ENCODE measurements around the gene ZMAT5. TPM values are rescaled to one million over a fixed set of nuclear protein-coding genes. Genes with fewer than 3 reads are reported as not detected.

The ZMAT5 gene
- total RNA-seq, 5 donors from 2014 or later (not counting 1 experiment from before 2014, with no cell fraction given): 11.2 to 23.1 (median 21.1) TPM

DNA sequence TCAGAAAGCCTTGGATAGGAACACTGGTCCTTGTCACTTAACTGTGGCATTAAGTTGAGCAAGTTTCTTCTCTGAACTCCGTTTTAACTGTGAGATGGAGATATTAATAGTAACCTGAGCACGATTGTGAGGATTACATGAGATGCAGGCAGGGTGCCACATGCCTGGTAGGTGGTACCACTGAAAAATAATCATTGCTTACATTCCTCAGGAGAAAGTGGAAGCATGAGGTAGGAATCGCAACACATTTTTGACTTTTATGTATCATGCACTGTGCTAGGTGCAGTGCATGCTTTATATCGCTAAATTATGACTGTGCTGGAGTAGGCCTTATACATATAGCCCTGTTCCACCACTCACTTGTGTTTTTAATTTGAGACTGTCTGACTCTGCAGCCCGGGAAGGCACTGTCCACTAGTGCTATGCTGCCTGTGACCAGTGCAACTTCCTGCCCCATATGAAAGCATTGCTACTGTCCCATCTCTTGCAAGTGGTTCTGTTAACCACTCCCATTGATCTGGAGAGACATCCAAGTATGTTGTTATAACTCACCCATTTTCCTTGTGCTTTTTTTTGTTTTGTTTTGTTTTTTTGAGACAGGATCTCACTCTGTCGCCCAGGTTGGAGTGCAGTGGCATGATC is 1.4 kb upstream of the ZMAT5 start:
- Histone ChIP-seq H3K4me3 (ENCODE audit: control insufficient read depth in 1 of 2, extremely low read depth in 1 of 2, low read length in 1 of 2) (peak overlapping the region; percentile 92 to 95), H3K4me1 (ENCODE audit: control insufficient read depth in 1 of 2, extremely low read depth in 1 of 2, insufficient read depth in 2 of 2, low read length in 2 of 2) (peaks cover 12 to 27% of the 10 kb centered on the region in 2 experiments), H3K9me3 (no peaks in the 10 kb centered on the region), H3K36me3 (ENCODE audit: control insufficient read depth in 2 of 2, extremely low read depth in 1 of 2, insufficient read depth in 1 of 2, low read length in 1 of 2) (peaks cover 9 to 26% of the 10 kb centered on the region in 2 donors), H3K27me3 (replicated peaks in 1 of 2; ENCODE audit: control insufficient read depth in 2 of 2, extremely low read depth in 1 of 2, insufficient read depth in 2 of 2, low read length in 1 of 2) (no peaks in the 10 kb centered on the region), H3K27ac (ENCODE audit: low read length) (no peak overlapping the region)
- POLR2A ChIA-PET: no interaction called here
- CTCF ChIA-PET: no interaction called here
- H3K36me3 Mint-ChIP-seq: peaks cover 20% of the 10 kb centered on the region
- WGBS (ENCODE audit: insufficient coverage): 28% methylated on average over 3 of the region's 6 CpGs
- no peak for ATAC-seq (replicated peaks in 1 of 4)
- no peaks in the 10 kb centered on the region for H3K27me3 Mint-ChIP-seq
- no peak for DNase-seq
- peak overlapping the region; percentile 99 to 100 (median 100) for H3K4me3 Mint-ChIP-seq
- H3K27ac Mint-ChIP-seq: peak overlapping the region; percentile 98 to 99
- peaks cover 42 to 54% (median 44%) of the 10 kb centered on the region in 3 donors for H3K4me1 Mint-ChIP-seq
- H3K9me3 Mint-ChIP-seq: no peaks in the 10 kb centered on the region

- H3K9me3 ChIP-seq: no peaks in the 10 kb centered on the region
- peaks cover 12 to 27% of the 10 kb centered on the region in 2 experiments for H3K4me1 ChIP-seq (ENCODE audit: control insufficient read depth in 1 of 2, extremely low read depth in 1 of 2, insufficient read depth in 2 of 2, low read length in 2 of 2)
- peak within 1 kb of the TSS; percentile 79 for H3K27ac ChIP-seq (ENCODE audit: low read length)
- DNase-seq: peak; percentile 78 to 95 (median 90)
- peaks cover 42 to 54% (median 44%) of the 10 kb centered on the region in 3 donors for H3K4me1 Mint-ChIP-seq
- CTCF ChIA-PET: interaction anchor here in 1 of 2 donors (0.9 kb wide), 1 partner anchor 140 kb away, joined by 3 read pairs; no protein-coding TSS in a partner anchor
- POLR2A ChIA-PET: no interaction called here
- H3K36me3 Mint-ChIP-seq: peaks cover 20% of the 10 kb centered on the region
- no peaks in the 10 kb centered on the region for H3K27me3 Mint-ChIP-seq
- peak within 1 kb of the TSS; percentile 92 to 95 for H3K4me3 ChIP-seq (ENCODE audit: control insufficient read depth in 1 of 2, extremely low read depth in 1 of 2, low read length in 1 of 2)
- H3K4me3 Mint-ChIP-seq: peak within 1 kb of the TSS; percentile 99 to 100 (median 100)
- under 1% methylated on average over 31 of the region's 46 CpGs for WGBS (ENCODE audit: insufficient coverage)
- no peaks in the 10 kb centered on the region for H3K9me3 Mint-ChIP-seq
- ATAC-seq (replicated peaks in 1 of 4): peak; percentile 79 to 83 (median 80)
- no peaks in the 10 kb centered on the region for H3K27me3 ChIP-seq (replicated peaks in 1 of 2; ENCODE audit: control insufficient read depth in 2 of 2, extremely low read depth in 1 of 2, insufficient read depth in 2 of 2, low read length in 1 of 2)
- H3K27ac Mint-ChIP-seq: peak within 1 kb of the TSS; percentile 98 to 99
- peaks cover 9 to 26% of the 10 kb centered on the region in 2 donors for H3K36me3 ChIP-seq (ENCODE audit: control insufficient read depth in 2 of 2, extremely low read depth in 1 of 2, insufficient read depth in 1 of 2, low read length in 1 of 2)
Measured at GRCh38 chr22:29767171-29768051, 604 bp upstream of the ZMAT5 start, which contains the start of gene UQCR10. Gene UQCR10 (plus strand): TSS chr22:29767369. CDS start chr22:29767399, 30 bp downstream.

DNA sequence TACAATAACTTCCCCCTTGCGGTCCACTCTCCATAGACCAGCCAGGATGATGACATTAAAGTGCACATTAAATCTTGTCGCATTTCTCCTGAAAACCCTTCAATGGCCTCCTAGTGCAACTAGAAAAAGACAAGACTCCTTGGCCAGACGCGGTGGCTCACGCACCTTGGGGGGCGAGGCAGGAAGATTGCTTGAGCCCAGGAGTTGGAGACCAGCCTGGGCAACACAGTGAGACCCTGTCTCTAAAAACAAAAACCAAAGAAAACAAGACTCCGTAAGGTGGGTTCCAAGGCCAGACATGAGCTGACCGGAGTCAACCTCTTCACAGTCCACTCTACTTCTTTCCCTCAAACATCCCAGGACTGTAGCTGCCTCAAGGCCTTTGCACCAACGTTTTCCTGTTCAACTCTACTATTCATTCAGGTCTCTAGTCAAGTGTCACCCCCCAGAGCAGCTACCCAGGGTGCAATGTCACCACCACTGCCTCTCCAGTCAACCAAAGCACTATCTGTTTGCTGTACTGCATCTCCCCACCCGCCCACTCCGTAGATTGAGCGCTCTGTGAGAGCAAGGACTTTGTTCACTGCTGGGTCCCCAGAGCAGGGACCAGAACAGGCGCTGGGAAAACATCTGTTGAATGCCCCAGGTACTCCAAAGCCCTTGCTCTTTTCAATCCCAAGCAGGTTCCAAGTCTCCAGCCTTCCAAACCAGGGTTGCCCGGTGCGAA is 739 bp downstream of the ZMAT5 start:
- Mint-ChIP-seq H3K4me3 (peak overlapping the region; percentile 99 to 100 (median 100)), H3K27me3 (no peaks in the 10 kb centered on the region), H3K36me3 (peaks cover 16% of the 10 kb centered on the region), H3K4me1 (peaks cover 42 to 54% (median 44%) of the 10 kb centered on the region in 3 donors), H3K27ac (peak overlapping the region; percentile 98 to 99), H3K9me3 (no peaks in the 10 kb centered on the region)
- H3K36me3 ChIP-seq (ENCODE audit: control insufficient read depth in 2 of 2, extremely low read depth in 1 of 2, insufficient read depth in 1 of 2, low read length in 1 of 2): peaks cover 9 to 24% of the 10 kb centered on the region in 2 donors
- no peaks in the 10 kb centered on the region for H3K9me3 ChIP-seq
- peak overlapping the region; percentile 79 for H3K27ac ChIP-seq (ENCODE audit: low read length)
- ATAC-seq (replicated peaks in 1 of 4) (no peak), DNase-seq (peak in 26 of 35 experiments; percentile 2 to 30 (median 16))
- H3K27me3 ChIP-seq (replicated peaks in 1 of 2; ENCODE audit: control insufficient read depth in 2 of 2, extremely low read depth in 1 of 2, insufficient read depth in 2 of 2, low read length in 1 of 2): no peaks in the 10 kb centered on the region
- CTCF ChIA-PET: interaction anchor here in 1 of 2 donors (0.9 kb wide), 1 partner anchor 139 kb away, joined by 3 read pairs; no protein-coding TSS in a partner anchor
- peak overlapping the region; percentile 79 to 95 for H3K4me3 ChIP-seq (ENCODE audit: control insufficient read depth in 1 of 2, extremely low read depth in 1 of 2, low read length in 1 of 2)
- 60% methylated on average over 13 of the region's 15 CpGs for WGBS (ENCODE audit: insufficient coverage)
- POLR2A ChIA-PET: no interaction called here
- peaks cover 12 to 27% of the 10 kb centered on the region in 2 experiments for H3K4me1 ChIP-seq (ENCODE audit: control insufficient read depth in 1 of 2, extremely low read depth in 1 of 2, insufficient read depth in 2 of 2, low read length in 2 of 2)

DNA sequence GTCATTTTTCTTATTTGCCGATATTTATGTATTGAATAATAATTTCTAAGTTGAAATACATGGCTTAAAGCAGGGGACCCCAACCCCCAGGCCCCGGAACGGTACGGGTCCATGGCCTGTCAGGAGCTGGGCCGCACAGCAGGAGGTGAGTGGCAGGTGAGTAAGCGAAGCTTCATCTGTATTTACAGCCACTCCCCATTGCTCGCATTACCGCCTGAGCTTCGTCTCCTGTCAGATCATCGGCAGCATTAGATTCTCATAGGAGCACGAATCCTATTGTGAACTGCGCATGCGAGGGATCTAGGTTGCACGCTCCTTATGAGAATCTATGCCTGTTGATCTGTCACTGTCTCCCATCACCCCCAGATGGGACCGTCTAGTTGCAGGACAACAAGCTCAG is 4.5 kb downstream of the ZMAT5 start:
- Histone ChIP-seq H3K27ac (ENCODE audit: low read length) (no peak overlapping the region), H3K4me3 (ENCODE audit: control insufficient read depth in 1 of 2, extremely low read depth in 1 of 2, low read length in 1 of 2) (no peak overlapping the region), H3K9me3 (no peaks in the 10 kb centered on the region), H3K36me3 (ENCODE audit: control insufficient read depth in 2 of 2, extremely low read depth in 1 of 2, insufficient read depth in 1 of 2, low read length in 1 of 2) (peaks cover 0 to 3% of the 10 kb centered on the region in 2 donors), H3K27me3 (replicated peaks in 1 of 2; ENCODE audit: control insufficient read depth in 2 of 2, extremely low read depth in 1 of 2, insufficient read depth in 2 of 2, low read length in 1 of 2) (no peaks in the 10 kb centered on the region), H3K4me1 (ENCODE audit: control insufficient read depth in 1 of 2, extremely low read depth in 1 of 2, insufficient read depth in 2 of 2, low read length in 2 of 2) (peaks cover 6 to 14% of the 10 kb centered on the region in 2 experiments)
- Mint-ChIP-seq H3K27ac (no peak overlapping the region), H3K27me3 (no peaks in the 10 kb centered on the region), H3K36me3 (no peaks in the 10 kb centered on the region), H3K9me3 (no peaks in the 10 kb centered on the region), H3K4me3 (no peak overlapping the region), H3K4me1 (peaks cover 24 to 28% (median 28%) of the 10 kb centered on the region in 3 donors)
- ChIA-PET POLR2A (interaction anchor here in 1 of 2 donors (0.6 kb wide), 1 partner anchor 158 kb away, joined by 6 read pairs; no protein-coding TSS in a partner anchor), CTCF (interaction anchor here in 1 of 2 donors (0.6 kb wide), 1 partner anchor 172 kb away, joined by 3 read pairs; no protein-coding TSS in a partner anchor)
- ATAC-seq (replicated peaks in 1 of 4) (no peak), DNase-seq (no peak)
- WGBS (ENCODE audit: insufficient coverage): 87% methylated on average over 10 of the region's 15 CpGs

GRCh38 chr22:29758959-29759358 is 7.8 kb downstream of the ZMAT5 start:
- no peak overlapping the region for H3K4me3 Mint-ChIP-seq

More at GRCh38 chr22:29758959-29759358, 7.8 kb downstream of the ZMAT5 start:
- Mint-ChIP-seq H3K4me1 (peaks cover under 1 to 5% (median 3%) of the 10 kb centered on the region in 3 donors), H3K27me3 (no peaks in the 10 kb centered on the region), H3K27ac (no peak overlapping the region), H3K9me3 (no peaks in the 10 kb centered on the region), H3K36me3 (no peaks in the 10 kb centered on the region)
- ChIA-PET CTCF (no interaction called here), POLR2A (no interaction called here)
- ATAC-seq (replicated peaks in 1 of 4) (no peak), DNase-seq (no peak)
- Histone ChIP-seq H3K9me3 (no peaks in the 10 kb centered on the region), H3K4me3 (ENCODE audit: control insufficient read depth in 1 of 2, extremely low read depth in 1 of 2, low read length in 1 of 2) (no peak overlapping the region), H3K36me3 (ENCODE audit: control insufficient read depth in 2 of 2, extremely low read depth in 1 of 2, insufficient read depth in 1 of 2, low read length in 1 of 2) (peaks cover 0 to 4% of the 10 kb centered on the region in 2 donors), H3K27me3 (replicated peaks in 1 of 2; ENCODE audit: control insufficient read depth in 2 of 2, extremely low read depth in 1 of 2, insufficient read depth in 2 of 2, low read length in 1 of 2) (no peaks in the 10 kb centered on the region), H3K4me1 (ENCODE audit: control insufficient read depth in 1 of 2, extremely low read depth in 1 of 2, insufficient read depth in 2 of 2, low read length in 2 of 2) (no peaks in the 10 kb centered on the region), H3K27ac (ENCODE audit: low read length) (no peak overlapping the region)
- 100% methylated on average over 2 of the region's 5 CpGs for WGBS (ENCODE audit: insufficient coverage)

Data from T-cell (primary cell).